Measurements from ENCODE around the gene METTL24. TPM values are rescaled to one million over a fixed set of nuclear protein-coding genes. Genes with fewer than 3 reads are reported as not detected.

Gene METTL24
- total and polyA plus RNA-seq, 2 of the 8 experiments (the other 6 are each of a cell fraction or from before 2014, with no cell fraction given) = 0.30 to 0.39 TPM

DNA sequence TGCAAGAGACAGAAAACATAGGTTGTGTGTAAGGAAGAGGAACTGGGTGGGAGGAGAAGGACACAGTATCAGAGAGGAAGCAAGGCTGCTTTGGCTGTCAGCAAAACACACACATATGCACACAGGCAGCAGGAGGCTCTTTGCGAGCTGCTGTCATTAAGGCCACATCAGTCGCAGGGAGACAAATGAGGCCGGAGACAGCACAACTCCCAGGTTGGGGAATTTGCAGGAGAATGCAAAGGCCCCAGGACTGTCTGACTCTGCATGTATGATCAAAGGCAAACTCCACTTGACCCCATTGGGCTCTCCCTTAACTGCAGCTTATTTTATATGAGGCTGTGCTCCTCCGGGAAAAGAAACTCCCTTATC is 35.3 kb downstream of the METTL24 start (continued):
- TF ChIP-seq, protein P1, sequence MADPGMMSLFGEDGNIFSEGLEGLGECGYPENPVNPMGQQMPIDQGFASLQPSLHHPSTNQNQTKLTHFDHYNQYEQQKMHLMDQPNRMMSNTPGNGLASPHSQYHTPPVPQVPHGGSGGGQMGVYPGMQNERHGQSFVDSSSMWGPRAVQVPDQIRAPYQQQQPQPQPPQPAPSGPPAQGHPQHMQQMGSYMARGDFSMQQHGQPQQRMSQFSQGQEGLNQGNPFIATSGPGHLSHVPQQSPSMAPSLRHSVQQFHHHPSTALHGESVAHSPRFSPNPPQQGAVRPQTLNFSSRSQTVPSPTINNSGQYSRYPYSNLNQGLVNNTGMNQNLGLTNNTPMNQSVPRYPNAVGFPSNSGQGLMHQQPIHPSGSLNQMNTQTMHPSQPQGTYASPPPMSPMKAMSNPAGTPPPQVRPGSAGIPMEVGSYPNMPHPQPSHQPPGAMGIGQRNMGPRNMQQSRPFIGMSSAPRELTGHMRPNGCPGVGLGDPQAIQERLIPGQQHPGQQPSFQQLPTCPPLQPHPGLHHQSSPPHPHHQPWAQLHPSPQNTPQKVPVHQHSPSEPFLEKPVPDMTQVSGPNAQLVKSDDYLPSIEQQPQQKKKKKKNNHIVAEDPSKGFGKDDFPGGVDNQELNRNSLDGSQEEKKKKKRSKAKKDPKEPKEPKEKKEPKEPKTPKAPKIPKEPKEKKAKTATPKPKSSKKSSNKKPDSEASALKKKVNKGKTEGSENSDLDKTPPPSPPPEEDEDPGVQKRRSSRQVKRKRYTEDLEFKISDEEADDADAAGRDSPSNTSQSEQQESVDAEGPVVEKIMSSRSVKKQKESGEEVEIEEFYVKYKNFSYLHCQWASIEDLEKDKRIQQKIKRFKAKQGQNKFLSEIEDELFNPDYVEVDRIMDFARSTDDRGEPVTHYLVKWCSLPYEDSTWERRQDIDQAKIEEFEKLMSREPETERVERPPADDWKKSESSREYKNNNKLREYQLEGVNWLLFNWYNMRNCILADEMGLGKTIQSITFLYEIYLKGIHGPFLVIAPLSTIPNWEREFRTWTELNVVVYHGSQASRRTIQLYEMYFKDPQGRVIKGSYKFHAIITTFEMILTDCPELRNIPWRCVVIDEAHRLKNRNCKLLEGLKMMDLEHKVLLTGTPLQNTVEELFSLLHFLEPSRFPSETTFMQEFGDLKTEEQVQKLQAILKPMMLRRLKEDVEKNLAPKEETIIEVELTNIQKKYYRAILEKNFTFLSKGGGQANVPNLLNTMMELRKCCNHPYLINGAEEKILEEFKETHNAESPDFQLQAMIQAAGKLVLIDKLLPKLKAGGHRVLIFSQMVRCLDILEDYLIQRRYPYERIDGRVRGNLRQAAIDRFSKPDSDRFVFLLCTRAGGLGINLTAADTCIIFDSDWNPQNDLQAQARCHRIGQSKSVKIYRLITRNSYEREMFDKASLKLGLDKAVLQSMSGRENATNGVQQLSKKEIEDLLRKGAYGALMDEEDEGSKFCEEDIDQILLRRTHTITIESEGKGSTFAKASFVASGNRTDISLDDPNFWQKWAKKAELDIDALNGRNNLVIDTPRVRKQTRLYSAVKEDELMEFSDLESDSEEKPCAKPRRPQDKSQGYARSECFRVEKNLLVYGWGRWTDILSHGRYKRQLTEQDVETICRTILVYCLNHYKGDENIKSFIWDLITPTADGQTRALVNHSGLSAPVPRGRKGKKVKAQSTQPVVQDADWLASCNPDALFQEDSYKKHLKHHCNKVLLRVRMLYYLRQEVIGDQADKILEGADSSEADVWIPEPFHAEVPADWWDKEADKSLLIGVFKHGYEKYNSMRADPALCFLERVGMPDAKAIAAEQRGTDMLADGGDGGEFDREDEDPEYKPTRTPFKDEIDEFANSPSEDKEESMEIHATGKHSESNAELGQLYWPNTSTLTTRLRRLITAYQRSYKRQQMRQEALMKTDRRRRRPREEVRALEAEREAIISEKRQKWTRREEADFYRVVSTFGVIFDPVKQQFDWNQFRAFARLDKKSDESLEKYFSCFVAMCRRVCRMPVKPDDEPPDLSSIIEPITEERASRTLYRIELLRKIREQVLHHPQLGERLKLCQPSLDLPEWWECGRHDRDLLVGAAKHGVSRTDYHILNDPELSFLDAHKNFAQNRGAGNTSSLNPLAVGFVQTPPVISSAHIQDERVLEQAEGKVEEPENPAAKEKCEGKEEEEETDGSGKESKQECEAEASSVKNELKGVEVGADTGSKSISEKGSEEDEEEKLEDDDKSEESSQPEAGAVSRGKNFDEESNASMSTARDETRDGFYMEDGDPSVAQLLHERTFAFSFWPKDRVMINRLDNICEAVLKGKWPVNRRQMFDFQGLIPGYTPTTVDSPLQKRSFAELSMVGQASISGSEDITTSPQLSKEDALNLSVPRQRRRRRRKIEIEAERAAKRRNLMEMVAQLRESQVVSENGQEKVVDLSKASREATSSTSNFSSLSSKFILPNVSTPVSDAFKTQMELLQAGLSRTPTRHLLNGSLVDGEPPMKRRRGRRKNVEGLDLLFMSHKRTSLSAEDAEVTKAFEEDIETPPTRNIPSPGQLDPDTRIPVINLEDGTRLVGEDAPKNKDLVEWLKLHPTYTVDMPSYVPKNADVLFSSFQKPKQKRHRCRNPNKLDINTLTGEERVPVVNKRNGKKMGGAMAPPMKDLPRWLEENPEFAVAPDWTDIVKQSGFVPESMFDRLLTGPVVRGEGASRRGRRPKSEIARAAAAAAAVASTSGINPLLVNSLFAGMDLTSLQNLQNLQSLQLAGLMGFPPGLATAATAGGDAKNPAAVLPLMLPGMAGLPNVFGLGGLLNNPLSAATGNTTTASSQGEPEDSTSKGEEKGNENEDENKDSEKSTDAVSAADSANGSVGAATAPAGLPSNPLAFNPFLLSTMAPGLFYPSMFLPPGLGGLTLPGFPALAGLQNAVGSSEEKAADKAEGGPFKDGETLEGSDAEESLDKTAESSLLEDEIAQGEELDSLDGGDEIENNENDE (IDR thresholded peaks at IDR 0.05; ENCODE audit: insufficient replicate concordance, low read length) = no peak
- TF ChIP-seq YY1 (IDR thresholded peaks at IDR 0.05; ENCODE audit: low read depth, low read length) (no peak), GABPA (IDR thresholded peaks at IDR 0.05; ENCODE audit: borderline replicate concordance, insufficient read depth, low read length) (no peak), POU5F1 (IDR thresholded peaks at IDR 0.05; ENCODE audit: low read depth, low read length) (no peak), EP300 (IDR thresholded peaks at IDR 0.05; ENCODE audit: borderline replicate concordance in 1 of 2, low read depth in 2 of 2, low read length in 2 of 2) (no peak), SIX5 (IDR thresholded peaks at IDR 0.05; ENCODE audit: low read depth, low read length) (no peak), ASH2L (IDR thresholded peaks at IDR 0.05; ENCODE audit: low read length) (no peak), RNF2 (IDR thresholded peaks at IDR 0.05; ENCODE audit: borderline replicate concordance, low read depth, low read length, missing control alignments, poor library complexity, severe bottlenecking) (no peak), SP1 (IDR thresholded peaks at IDR 0.05; ENCODE audit: low read depth, low read length) (no peak), RFX5 (IDR thresholded peaks at IDR 0.05; ENCODE audit: borderline replicate concordance, low read depth, low read length) (no peak), CHD1 (IDR thresholded peaks at IDR 0.05; ENCODE audit: low read depth, low read length) (no peak)
